Right lobe of liver (tissue), 4 donors: ENCODE measurements around the gene COL4A3.

ENCODE experiments used
- POLR2A ChIP-seq: fragments of 450-650 bp; IDR thresholded peaks from one replicate; pipeline ENCODE4 v1.6.1; 2017; ENCODE audit warnings: antibody characterized with exemption, mild to moderate bottlenecking
- TF ChIP-seq, protein P1 (sequence below), 4 donors: fragments of 200-600 bp in 3 of 4; fragments of 450-650 bp in 1 of 4; IDR thresholded peaks; one replicate each; pipeline versions ENCODE4 v1.5.1 to v1.8.0; 2016 to 2022; ENCODE audit warnings: antibody characterized with exemption in 4 of 4, mild to moderate bottlenecking in 2 of 4
- donor health status: DM: no; HTN: no; CAD: no.
- donor health status: DM: no; HTN: no; CAD: no.
- donor health status: DM: no; HTN: yes; CAD: no.

DNA sequence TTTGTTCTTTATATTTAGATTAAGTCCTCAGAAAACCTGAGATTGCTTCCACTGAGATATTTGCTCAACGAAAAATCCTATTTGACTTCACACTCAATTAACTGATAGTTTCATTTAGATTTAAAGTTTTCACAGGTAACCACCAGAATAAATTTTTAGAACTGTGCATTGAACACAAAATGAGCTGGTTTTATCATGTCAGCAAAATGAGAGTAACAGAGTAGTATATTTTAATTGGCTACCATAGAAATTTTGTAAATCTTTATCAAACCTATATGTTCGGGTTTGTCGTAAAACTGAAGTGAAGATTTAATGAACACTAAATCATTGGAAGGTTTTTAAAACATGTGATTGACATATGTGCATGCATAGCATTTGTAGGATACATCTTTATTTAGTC lies 127.9 kb downstream of the COL4A3 start:
- TF ChIP-seq, protein P1, sequence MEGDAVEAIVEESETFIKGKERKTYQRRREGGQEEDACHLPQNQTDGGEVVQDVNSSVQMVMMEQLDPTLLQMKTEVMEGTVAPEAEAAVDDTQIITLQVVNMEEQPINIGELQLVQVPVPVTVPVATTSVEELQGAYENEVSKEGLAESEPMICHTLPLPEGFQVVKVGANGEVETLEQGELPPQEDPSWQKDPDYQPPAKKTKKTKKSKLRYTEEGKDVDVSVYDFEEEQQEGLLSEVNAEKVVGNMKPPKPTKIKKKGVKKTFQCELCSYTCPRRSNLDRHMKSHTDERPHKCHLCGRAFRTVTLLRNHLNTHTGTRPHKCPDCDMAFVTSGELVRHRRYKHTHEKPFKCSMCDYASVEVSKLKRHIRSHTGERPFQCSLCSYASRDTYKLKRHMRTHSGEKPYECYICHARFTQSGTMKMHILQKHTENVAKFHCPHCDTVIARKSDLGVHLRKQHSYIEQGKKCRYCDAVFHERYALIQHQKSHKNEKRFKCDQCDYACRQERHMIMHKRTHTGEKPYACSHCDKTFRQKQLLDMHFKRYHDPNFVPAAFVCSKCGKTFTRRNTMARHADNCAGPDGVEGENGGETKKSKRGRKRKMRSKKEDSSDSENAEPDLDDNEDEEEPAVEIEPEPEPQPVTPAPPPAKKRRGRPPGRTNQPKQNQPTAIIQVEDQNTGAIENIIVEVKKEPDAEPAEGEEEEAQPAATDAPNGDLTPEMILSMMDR (IDR thresholded peaks at IDR 0.05): no peak
- no peak for TF ChIP-seq POLR2A
